ENCODE results near the gene CEBPE. TPM values are rescaled to one million over a fixed set of nuclear protein-coding genes. Genes with fewer than 3 reads are reported as not detected.

CEBPE gene
- total RNA-seq, 1 experiment from 2014 or later, result not detected

DNA sequence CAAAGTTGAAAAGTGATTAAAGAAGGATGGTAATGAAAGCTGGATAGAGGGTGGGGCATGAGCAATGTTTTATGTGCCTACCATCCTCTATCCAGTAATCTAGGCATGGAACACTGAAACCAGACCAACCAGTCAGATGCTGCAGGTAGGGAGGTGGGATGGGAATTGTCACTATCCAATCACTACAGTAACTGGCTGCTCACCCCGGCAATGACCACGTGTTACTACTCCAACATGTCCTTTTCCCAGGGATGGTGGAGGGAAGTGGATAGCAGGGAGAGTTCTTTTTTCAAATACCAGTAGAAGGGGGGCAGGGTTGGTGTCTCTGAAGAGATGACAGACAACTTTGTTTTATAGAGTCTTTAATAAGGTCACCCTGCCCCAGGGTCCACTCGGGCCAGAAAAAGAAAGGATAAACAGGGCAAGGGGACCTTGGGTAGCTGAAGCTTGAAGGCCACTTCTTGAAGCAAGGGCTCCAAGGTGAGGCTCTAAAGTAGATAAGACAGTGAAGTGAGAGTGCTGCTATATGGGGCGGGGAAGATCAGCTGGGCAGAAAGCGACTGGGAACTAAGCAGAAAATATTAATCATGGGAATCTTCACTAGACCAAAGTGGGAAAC, 47.0 kb downstream of the CEBPE start:
- no peak for DNase-seq (ENCODE audit: low read depth, low spot score)
- in situ Hi-C loops (cut with HindIII; ENCODE audit: low pct_unique_long_range_greater_than_20kb, low sequenced_read_pairs), result no loop called here

- peak; percentile 89 for DNase-seq (ENCODE audit: low read depth, low spot score)
- in situ Hi-C loops (cut with HindIII; ENCODE audit: low pct_unique_long_range_greater_than_20kb, low sequenced_read_pairs), result no loop called here
These were observed 47.7 kb downstream of the CEBPE start for GRCh38 chr14:23071244-23071920.

GRCh38 chr14:23070262-23071129, 48.6 kb downstream of the CEBPE start:
- in situ Hi-C loops (cut with HindIII; ENCODE audit: low pct_unique_long_range_greater_than_20kb, low sequenced_read_pairs), result no loop called here
- DNase-seq (ENCODE audit: low read depth, low spot score), result no peak

- no peak for DNase-seq (ENCODE audit: low read depth, low spot score)
- in situ Hi-C loops (cut with HindIII; ENCODE audit: low pct_unique_long_range_greater_than_20kb, low sequenced_read_pairs), result no loop called here
These were observed 49.6 kb downstream of the CEBPE start for GRCh38 chr14:23069413-23069806.

- DNase-seq (ENCODE audit: low read depth, low spot score), result peak; percentile 93
- in situ Hi-C loops (cut with HindIII; ENCODE audit: low pct_unique_long_range_greater_than_20kb, low sequenced_read_pairs), result no loop called here
These were observed 50.2 kb downstream of the CEBPE start for GRCh38 chr14:23068789-23069412.

GRCh38 chr14:23067847-23068788, 50.9 kb downstream of the CEBPE start:
- DNase-seq (ENCODE audit: low read depth, low spot score), result peak; percentile 18
- in situ Hi-C loops (cut with HindIII; ENCODE audit: low pct_unique_long_range_greater_than_20kb, low sequenced_read_pairs), result no loop called here

Small RNA genes within 50 kb of the gene (small RNA-seq; reads per million reads assigned to genes)
- gene RNU6-1138P, result 0 reads per million in 2 experiments

Other genes with a start within 250 kb of the CEBPE start
- 31.6 and 31.9 TPM in 2 replicates for gene LRP10, start 247.5 kb downstream of the CEBPE start, total RNA-seq (2014; rRNA removed; shearing (Covaris generic))
- gene REM2, start 236.0 kb downstream of the CEBPE start, total RNA-seq (2014; rRNA removed; shearing (Covaris generic)), result not detected in 2 replicates
- gene RBM23, start 200.1 kb downstream of the CEBPE start, total RNA-seq (2014; rRNA removed; shearing (Covaris generic)), result 62.7 and 63.2 TPM in 2 replicates
- 62.8 and 66.6 TPM in 2 replicates for gene PRMT5, start 189.9 kb downstream of the CEBPE start, total RNA-seq (2014; rRNA removed; shearing (Covaris generic))
- 32.5 and 34.2 TPM in 2 replicates for gene HAUS4, start 162.2 kb downstream of the CEBPE start, total RNA-seq (2014; rRNA removed; shearing (Covaris generic))
- 8.5 and 9.5 TPM in 2 replicates for gene AJUBA, start 136.7 kb downstream of the CEBPE start, total RNA-seq (2014; rRNA removed; shearing (Covaris generic))
- 8.2 and 11.6 TPM in 2 replicates for gene C14orf93, start 109.1 kb downstream of the CEBPE start, total RNA-seq (2014; rRNA removed; shearing (Covaris generic))
- gene PSMB5, start 84.4 kb downstream of the CEBPE start, total RNA-seq (2014; rRNA removed; shearing (Covaris generic)), result 162 and 165 TPM in 2 replicates
- gene PSMB11, start 77.0 kb downstream of the CEBPE start, total RNA-seq (2014; rRNA removed; shearing (Covaris generic)), result not detected in 2 replicates
- gene CDH24, start 61.7 kb downstream of the CEBPE start, total RNA-seq (2014; rRNA removed; shearing (Covaris generic)), result 0.96 and 1.1 TPM in 2 replicates
- gene ACIN1, start 24.1 kb downstream of the CEBPE start, total RNA-seq (2014; rRNA removed; shearing (Covaris generic)), result 69.7 and 83.0 TPM in 2 replicates
- 65.5 and 70.6 TPM in 2 replicates for gene C14orf119, start 23.8 kb downstream of the CEBPE start, total RNA-seq (2014; rRNA removed; shearing (Covaris generic))
- gene CIROP, start 14.3 kb downstream of the CEBPE start, total RNA-seq (2014; rRNA removed; shearing (Covaris generic)), result not detected in 2 replicates
- gene SLC7A8, start 64.4 kb upstream of the CEBPE start, total RNA-seq (2014; rRNA removed; shearing (Covaris generic)), result 27.8 and 30.8 TPM in 2 replicates
- gene RNF212B, start 118.7 kb upstream of the CEBPE start, total RNA-seq (2014; rRNA removed; shearing (Covaris generic)), result not detected in 2 replicates
- 12.8 TPM in 2 replicates for gene HOMEZ, start 166.9 kb upstream of the CEBPE start, total RNA-seq (2014; rRNA removed; shearing (Covaris generic))
- gene PPP1R3E, start 183.6 kb upstream of the CEBPE start, total RNA-seq (2014; rRNA removed; shearing (Covaris generic)), result 3.6 and 3.9 TPM in 2 replicates
- gene BCL2L2, start 187.6 kb upstream of the CEBPE start, total RNA-seq (2014; rRNA removed; shearing (Covaris generic)), result 19.1 and 20.9 TPM in 2 replicates
- gene PABPN1, start 202.2 kb upstream of the CEBPE start, total RNA-seq (2014; rRNA removed; shearing (Covaris generic)), result 45.9 and 50.8 TPM in 2 replicates
- gene SLC22A17, start 233.6 kb upstream of the CEBPE start, total RNA-seq (2014; rRNA removed; shearing (Covaris generic)), result 9.5 and 10.7 TPM in 2 replicates
- gene EFS, start 245.9 kb upstream of the CEBPE start, total RNA-seq (2014; rRNA removed; shearing (Covaris generic)), result not detected in 2 replicates

All from SK-MEL-5 (cell line).